LNCAP (cell line): Measurements from ENCODE around the gene AFAP1L2.

Experiments
- CTCF ChIP-seq: fragments of 450-650 bp; IDR thresholded peaks from 2 replicates; pipeline ENCODE4 v1.5.1; 2017; ENCODE audit warnings: mild to moderate bottlenecking

AFAP1L2 gene

GRCh38 chr10:114437473-114438292 is 33.4 kb upstream of the AFAP1L2 start:
- TF ChIP-seq CTCF, result peak; percentile 63

GRCh38 chr10:114436941-114437340 is 32.6 kb upstream of the AFAP1L2 start:
- TF ChIP-seq CTCF, result no peak

- TF ChIP-seq CTCF, result no peak
These were observed 28.3 kb upstream of the AFAP1L2 start for GRCh38 chr10:114432566-114433093.

- no peak for TF ChIP-seq CTCF
These were observed 27.3 kb upstream of the AFAP1L2 start for GRCh38 chr10:114431414-114432135.

GRCh38 chr10:114430688-114431413 is 26.5 kb upstream of the AFAP1L2 start:
- TF ChIP-seq CTCF, result no peak

GRCh38 chr10:114429581-114430335 is 25.5 kb upstream of the AFAP1L2 start:
- no peak for TF ChIP-seq CTCF
